Thyroid gland (tissue), 4 donors: Measurements from ENCODE around the gene SURF6. TPM values are rescaled to one million over a fixed set of nuclear protein-coding genes. Genes with fewer than 3 reads are reported as not detected.

ENCODE experiments used
- DNase-seq, 2 donors: peaks; one replicate each; pipeline ENCODE4 v3.0.0-alpha.2; 2019
- H3K27ac ChIP-seq, 3 donors: fragments of 200-600 bp; sonication (generic); 1 replicate in 2 of 3; 2 replicates in 1 of 3; pipeline ENCODE4 v1.5.1; 2016 to 2019; ENCODE audit warnings: mild to moderate bottlenecking in 1 of 3, moderate library complexity in 1 of 3
- H3K27me3 ChIP-seq: fragments of 200-600 bp; sonication (generic); one replicate; pipeline ENCODE4 v1.5.1; 2019
- H3K36me3 ChIP-seq, 2 donors: fragments of 200-600 bp; sonication (generic); one replicate each; pipeline ENCODE4 v1.5.1; 2016 to 2019
- H3K4me1 ChIP-seq, 2 donors: fragments of 200-600 bp; sonication (generic); one replicate each; pipeline ENCODE4 v1.5.1; 2017 to 2019
- H3K4me3 ChIP-seq, 3 donors: fragments of 200-600 bp; sonication (generic); replicated peaks in 1 of 3; 1 replicate in 2 of 3; 2 replicates in 1 of 3; pipeline ENCODE4 v1.5.1; 2016; ENCODE audit warnings: mild to moderate bottlenecking in 1 of 3
- H3K9me3 ChIP-seq: fragments of 200-600 bp; sonication (generic); one replicate; pipeline ENCODE4 v1.5.1; 2017
- CTCF ChIP-seq, 6 experiments: fragments of 200-600 bp in 3 of 6; fragments of 450-650 bp in 3 of 6; sonication (generic) in 3 of 6; IDR thresholded peaks; one replicate each; pipeline ENCODE4 v1.5.1; 2016 to 2019; ENCODE audit warnings: antibody characterized with exemption in 6 of 6, mild to moderate bottlenecking in 2 of 6, inconsistent platforms in 1 of 6, moderate library complexity in 1 of 6
- POLR2A ChIP-seq, 2 donors: fragments of 450-650 bp; IDR thresholded peaks; one replicate each; pipeline ENCODE4 v1.6.1; 2017; ENCODE audit warnings: antibody characterized with exemption in 2 of 2, mild to moderate bottlenecking in 2 of 2, moderate library complexity in 1 of 2
- WGBS, 2 donors: methylation state at CpG; one replicate each; pipeline ENCODE4 v1.1.5; 2017; 5-methylcytosine and 5-hydroxymethylcytosine counted together
- intact Hi-C: fragments of 100-400 bp; cut with DNase I; formaldehyde crosslinking; loops from one replicate; pipeline ENCODE4 v1.15.1; 2023
- total RNA-seq, 4 donors: library from RNA; depleted of rRNA; stranded (reverse); fragments of >200 nt; gene quantifications; one replicate each; pipeline ENCODE4 v1.2.3, GENCODE V29; 2016

The SURF6 gene
- total RNA-seq, 4 donors from 2014 or later, result 18.4 to 34.9 (median 22.0) TPM

GRCh38 chr9:133346021-133346785 lies 10.2 kb upstream of the SURF6 start:
- peak in 1 of 2 donors; percentile 21 for DNase-seq
- H3K36me3 ChIP-seq, result peaks cover 44 to 49% of the 10 kb centered on the region in 2 donors
- H3K27me3 ChIP-seq, result no peaks in the 10 kb centered on the region
- TF ChIP-seq POLR2A (IDR thresholded peaks at IDR 0.05), result no peak
- no peak for TF ChIP-seq CTCF (IDR thresholded peaks at IDR 0.05)
- intact Hi-C loops, result no loop called here
- WGBS, 2 donors, result 79% methylated on average over 15 of the region's 15 CpGs
- H3K4me1 ChIP-seq, result peaks cover 16 to 22% of the 10 kb centered on the region in 2 donors
- peak overlapping the region in 1 of 3 donors; percentile 98 for H3K4me3 ChIP-seq
- peak overlapping the region in 1 of 3 donors; percentile 25 for H3K27ac ChIP-seq
- no peaks in the 10 kb centered on the region for H3K9me3 ChIP-seq

- DNase-seq, result no peak
- TF ChIP-seq CTCF (IDR thresholded peaks at IDR 0.05) (no peak), POLR2A (IDR thresholded peaks at IDR 0.05) (no peak)
- WGBS, 2 donors, result 97 to 99% methylated on average over 4 to 6 of the region's 6 CpGs
- Histone ChIP-seq H3K4me3 (no peak overlapping the region), H3K36me3 (peaks cover 38 to 46% of the 10 kb centered on the region in 2 donors), H3K9me3 (no peaks in the 10 kb centered on the region), H3K27me3 (no peaks in the 10 kb centered on the region), H3K4me1 (peaks cover 16 to 22% of the 10 kb centered on the region in 2 donors), H3K27ac (no peak overlapping the region)
- intact Hi-C loops, result no loop called here
Observed at GRCh38 chr9:133345596-133345995, 9.6 kb upstream of the SURF6 start.

GRCh38 chr9:133344979-133345378 lies 9.0 kb upstream of the SURF6 start:
- no peak overlapping the region for H3K4me3 ChIP-seq
- H3K27me3 ChIP-seq, result no peaks in the 10 kb centered on the region
- H3K9me3 ChIP-seq, result no peaks in the 10 kb centered on the region
- peaks cover 34 to 39% of the 10 kb centered on the region in 2 donors for H3K36me3 ChIP-seq
- H3K4me1 ChIP-seq, result peaks cover 16 to 22% of the 10 kb centered on the region in 2 donors
- WGBS, 2 donors, result 94 to 96% methylated on average over 12 of the region's 12 CpGs
- intact Hi-C loops, result no loop called here
- TF ChIP-seq CTCF (IDR thresholded peaks at IDR 0.05) (no peak), POLR2A (IDR thresholded peaks at IDR 0.05) (no peak)
- H3K27ac ChIP-seq, result no peak overlapping the region
- no peak for DNase-seq

- TF ChIP-seq POLR2A (IDR thresholded peaks at IDR 0.05), result no peak
- TF ChIP-seq CTCF (IDR thresholded peaks at IDR 0.05), result no peak
- Histone ChIP-seq H3K4me3 (no peak overlapping the region), H3K9me3 (no peaks in the 10 kb centered on the region), H3K36me3 (peaks cover 33% of the 10 kb centered on the region in 2 donors), H3K27ac (no peak overlapping the region), H3K27me3 (no peaks in the 10 kb centered on the region), H3K4me1 (peaks cover 13% of the 10 kb centered on the region in 2 donors)
- 94 to 95% methylated on average over 16 to 18 of the region's 19 CpGs for WGBS, 2 donors
- DNase-seq, result no peak
- intact Hi-C loops, result no loop called here
Observed at GRCh38 chr9:133344071-133344470, 8.1 kb upstream of the SURF6 start.

GRCh38 chr9:133342570-133342969 lies 6.6 kb upstream of the SURF6 start:
- no peaks in the 10 kb centered on the region for H3K9me3 ChIP-seq
- intact Hi-C loops, result no loop called here

More at GRCh38 chr9:133342570-133342969, 6.6 kb upstream of the SURF6 start:
- H3K27ac ChIP-seq, result no peak overlapping the region
- TF ChIP-seq POLR2A (IDR thresholded peaks at IDR 0.05), result no peak
- TF ChIP-seq CTCF (IDR thresholded peaks at IDR 0.05), result no peak
- H3K36me3 ChIP-seq, result peaks cover 33% of the 10 kb centered on the region in 2 donors
- no peak overlapping the region for H3K4me3 ChIP-seq
- no peak for DNase-seq
- H3K4me1 ChIP-seq, result peaks cover 8 to 9% of the 10 kb centered on the region in 2 donors
- WGBS, 2 donors, result 83 to 85% methylated on average over 7 to 11 of the region's 11 CpGs
- H3K27me3 ChIP-seq, result no peaks in the 10 kb centered on the region
